GM19328 (cell line): ENCODE data around the gene POLR2C.

Source experiments
- ATAC-seq: cut with Tn5 transposase; IDR thresholded peaks from one replicate; pipeline ENCODE4 v1.9.1; 2021; ENCODE audit warnings: mild to moderate bottlenecking, moderate library complexity; ENCODE audit not compliant: unreplicated experiment

Gene POLR2C

DNA sequence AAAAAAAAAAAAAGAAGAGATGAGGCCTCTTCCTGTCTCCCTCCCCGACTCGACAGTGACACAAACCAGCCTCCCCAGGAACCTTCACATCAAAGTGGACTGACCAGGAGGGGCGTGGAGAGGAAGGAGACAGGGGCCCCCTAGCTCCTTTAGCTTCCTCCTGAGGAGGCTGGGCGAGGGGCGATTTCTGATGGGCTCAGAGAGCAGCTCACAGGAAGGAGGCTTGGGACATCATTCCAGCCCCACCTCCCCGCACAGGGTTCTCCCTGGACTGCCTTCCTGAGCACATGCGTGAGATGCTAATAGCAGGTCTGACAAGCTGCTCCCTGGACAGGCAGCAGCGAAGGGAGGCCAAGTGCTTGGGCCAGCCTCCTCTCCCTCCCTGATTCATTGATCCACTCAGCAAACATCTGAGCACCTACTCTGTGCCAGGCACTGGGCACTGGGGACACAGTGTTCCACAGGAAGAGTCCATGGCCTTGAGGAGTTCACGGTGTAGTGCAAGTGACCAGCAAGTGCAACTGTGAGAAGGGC is 38.2 kb downstream of the POLR2C start:
- ATAC-seq: no peak

DNA sequence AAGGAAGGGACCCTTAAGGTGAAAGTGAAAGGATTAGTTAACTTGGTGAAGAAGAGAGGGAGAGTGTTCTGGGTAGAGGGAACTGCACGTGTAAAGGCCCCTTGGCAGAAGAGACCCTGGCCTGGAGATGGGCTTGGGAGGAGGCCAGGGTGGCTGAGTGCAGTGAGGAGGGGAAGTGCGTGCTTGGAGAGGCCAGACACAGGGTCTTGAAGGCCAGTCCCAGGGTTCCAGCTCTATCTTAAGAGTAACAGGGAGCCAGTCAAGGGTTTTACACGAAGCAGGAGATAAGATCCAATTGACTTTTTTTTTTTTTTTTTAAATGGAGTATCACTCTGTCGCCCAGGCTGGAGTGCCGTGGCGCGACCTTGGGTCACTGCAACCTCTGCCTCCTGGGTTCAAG is 39.0 kb downstream of the POLR2C start:
- ATAC-seq: no peak

DNA sequence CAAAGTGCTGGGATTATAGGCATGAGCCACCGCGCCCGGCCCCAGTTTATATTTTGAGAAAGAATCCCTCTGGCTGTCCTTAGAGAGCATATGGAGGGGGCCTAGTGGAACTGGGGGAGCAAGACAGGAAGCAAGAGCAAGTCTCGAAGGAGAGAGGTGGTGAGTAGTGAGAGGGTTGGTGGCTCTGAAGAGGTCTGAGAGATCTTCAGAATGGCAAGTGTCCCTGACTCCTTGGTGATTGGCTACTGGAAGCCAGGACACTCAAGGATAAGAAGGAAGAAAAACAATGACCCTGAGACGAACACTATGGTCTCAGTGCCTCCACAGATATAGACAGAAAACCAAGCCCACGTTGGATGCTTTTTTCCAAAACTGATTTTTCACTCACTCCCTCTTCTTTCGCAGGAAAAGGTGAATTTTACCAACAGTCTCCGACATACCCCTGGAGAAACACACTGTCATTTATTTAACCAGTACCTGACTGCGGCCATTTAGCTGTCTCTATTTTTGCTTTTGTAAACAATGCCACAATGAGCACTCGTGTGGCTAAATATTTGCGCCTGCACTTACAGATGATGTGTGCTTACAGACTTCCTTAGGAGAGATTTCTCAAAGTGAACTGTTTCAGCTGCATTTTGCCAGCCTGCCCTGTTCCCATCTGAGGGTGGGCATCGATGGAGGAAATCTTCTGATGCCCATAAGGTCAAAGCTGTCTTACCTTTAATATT is 39.7 kb downstream of the POLR2C start:
- no peak for ATAC-seq

DNA sequence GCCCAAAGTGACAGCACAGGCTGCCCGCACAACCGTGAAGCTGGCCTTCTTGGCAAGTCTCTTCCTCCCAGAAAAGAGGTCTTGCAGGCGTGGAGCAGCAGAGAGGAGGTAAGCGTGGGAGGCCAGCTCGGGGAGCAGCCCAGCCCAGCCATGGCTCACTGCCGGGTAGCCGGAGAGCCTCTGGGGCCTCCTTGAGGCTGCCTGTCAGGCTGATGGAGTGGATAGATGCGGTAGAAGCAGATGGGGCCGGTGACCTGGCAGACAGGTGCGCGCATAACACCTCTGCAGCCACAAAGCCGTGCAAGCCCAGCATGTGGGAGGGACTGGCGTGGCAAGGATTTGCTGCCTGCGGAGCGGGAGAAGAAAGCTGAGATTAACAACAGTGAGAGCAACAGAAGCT is 40.9 kb downstream of the POLR2C start:
- no peak for ATAC-seq

DNA sequence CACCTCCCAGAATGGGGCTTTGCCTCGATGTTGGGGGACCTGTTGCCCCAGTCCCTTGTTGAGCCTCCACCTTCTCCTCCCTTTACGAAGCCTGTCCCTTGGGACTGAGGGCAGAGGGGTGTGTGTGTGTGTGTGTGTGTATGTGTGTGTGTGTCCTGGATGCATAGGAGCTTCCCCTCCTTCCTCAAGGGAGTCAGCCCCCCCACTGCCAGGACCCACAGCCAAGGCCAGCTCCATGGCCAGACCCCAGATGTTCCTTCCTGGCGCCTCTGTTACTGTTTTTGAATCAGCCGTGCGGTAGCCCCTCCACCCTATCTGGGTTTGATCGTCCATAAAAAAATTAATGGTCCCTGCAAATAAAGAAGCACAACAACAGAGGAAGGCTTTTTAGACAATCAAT is 41.5 kb downstream of the POLR2C start:
- no peak for ATAC-seq

DNA sequence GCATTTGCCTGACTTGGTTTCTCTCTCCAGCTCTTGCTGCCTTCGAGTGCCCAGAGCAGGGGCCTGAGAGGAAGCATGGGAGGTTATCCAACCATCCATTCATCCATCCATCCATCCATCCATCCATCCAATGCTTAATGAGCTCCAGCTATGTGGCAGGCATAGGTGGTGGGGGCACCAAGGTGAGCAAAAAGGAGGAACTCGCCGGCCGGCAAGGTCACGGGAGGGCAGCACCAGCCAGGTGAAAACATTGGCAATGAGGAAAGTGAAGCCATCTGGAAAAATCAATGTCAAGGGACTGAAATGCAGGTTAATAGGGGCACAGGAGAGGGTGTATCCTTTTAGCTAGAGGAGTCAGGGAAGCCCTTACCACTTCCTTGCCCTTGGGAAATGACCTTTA is 42.0 kb downstream of the POLR2C start:
- no peak for ATAC-seq

DNA sequence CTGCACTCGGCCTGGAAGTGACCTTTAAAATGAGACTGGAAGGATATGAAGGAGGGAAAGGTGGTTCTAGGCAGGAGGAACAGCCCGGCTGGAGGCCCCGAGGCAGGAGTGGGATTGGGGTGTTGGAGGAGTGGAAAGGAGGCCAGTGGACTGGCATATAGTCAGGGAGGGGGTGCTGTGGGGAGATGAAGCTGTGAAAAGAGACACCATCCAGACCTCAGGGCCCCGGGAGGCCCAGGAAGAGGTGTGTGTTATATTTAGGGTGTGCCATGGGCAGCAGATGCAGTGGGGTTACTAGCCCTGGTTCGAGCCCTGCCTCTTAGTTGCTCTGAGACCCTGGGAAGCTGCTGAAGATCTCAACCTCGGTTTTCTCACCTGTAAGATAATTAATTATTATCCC is 42.7 kb downstream of the POLR2C start:
- ATAC-seq: no peak

DNA sequence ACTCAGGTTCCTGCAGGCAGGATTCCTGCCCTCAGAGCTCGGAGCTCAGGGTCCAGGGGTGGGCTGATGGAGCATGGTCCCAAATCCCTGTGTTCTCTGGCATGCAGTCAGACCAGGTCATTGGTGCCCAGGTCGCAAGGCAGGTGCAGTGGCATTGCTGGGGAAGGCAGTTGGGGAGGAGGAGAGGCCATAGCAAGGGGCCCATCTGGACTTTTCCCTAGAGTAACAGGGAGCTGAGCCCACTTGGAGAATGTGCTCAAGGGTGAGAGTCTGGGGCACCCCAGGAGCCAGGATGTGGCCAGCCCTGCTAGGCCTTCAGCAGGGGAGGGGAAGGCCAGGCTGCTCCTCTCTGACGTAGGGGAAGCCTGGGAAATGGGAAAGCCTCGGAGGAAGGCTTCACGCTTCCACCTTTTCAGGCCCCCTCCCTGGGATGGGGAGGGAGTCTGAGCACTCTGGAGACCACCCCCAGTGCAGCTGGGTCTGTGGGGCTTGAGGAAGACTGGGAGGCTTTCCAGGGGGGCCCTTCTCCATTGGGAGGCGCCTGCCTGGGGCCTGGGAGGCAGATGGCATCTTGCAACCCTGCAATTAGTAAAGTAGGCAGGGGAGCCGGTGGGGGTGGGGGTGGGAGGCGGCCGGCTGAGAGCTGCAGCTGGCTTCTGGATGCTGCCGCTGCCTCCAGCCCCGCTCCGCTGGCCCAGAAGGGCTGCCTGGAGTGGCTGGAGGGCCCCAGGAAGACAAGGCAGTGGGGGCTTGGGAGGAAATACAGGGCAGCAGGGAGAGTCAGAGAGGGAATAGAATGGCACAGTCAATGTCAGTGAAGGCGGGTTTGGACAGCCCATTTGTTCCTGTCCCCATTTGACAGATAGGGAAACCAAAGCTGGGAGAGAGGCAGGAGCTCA is 44.9 kb downstream of the POLR2C start:
- ATAC-seq: no peak

DNA sequence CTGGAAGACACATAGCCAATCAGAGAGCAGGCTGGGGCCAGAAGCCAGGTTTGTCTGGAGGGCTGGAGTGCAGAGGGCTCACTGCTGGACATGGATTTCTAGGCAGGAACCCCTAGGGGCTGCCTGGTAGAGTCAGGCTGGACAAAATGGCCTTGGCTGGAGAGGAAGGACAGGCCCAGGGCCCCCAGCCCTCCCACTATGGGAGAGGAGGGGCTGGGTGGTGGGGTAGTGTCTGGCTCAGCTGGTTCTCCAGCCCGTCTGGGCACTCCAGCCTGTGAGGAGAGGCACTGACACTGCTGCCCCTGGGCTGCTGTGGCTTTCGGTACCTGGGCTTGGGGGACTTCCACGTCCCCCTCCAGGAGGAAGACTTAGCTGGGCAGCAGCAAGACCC is 45.6 kb downstream of the POLR2C start:
- no peak for ATAC-seq

DNA sequence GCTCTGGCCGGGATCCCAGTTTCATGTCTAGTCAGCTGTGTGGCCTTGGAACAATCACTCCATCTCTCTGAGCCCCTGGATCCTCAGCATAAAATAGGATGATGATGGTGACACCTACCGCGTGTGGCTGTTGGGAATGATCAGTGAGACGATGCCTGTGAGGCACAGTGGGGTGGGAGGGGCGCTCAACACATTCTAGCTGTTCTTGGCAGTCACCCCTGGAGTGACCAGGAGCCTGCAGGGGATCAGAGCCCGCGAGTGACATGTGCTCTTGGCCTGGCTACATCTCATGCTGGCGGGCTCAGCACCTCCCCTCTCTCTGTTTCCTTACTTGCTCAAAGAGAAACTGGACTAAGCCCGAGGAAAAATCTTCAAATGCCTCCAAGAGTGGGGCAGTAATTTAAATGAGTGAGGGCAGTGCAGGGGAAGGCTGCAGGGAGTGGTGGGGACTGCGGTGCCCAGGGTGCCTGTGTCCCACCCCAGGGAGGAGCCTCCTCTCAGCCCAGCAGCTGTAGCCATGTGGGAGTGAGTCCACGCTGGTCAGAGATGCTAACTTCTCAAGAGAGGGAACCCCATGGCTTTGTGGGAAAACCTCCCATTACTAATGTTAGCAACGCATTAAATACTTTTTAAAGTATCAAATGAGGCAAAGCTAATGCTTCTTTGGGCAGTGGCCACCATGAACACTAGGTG is 46.9 kb downstream of the POLR2C start:
- ATAC-seq: no peak

DNA sequence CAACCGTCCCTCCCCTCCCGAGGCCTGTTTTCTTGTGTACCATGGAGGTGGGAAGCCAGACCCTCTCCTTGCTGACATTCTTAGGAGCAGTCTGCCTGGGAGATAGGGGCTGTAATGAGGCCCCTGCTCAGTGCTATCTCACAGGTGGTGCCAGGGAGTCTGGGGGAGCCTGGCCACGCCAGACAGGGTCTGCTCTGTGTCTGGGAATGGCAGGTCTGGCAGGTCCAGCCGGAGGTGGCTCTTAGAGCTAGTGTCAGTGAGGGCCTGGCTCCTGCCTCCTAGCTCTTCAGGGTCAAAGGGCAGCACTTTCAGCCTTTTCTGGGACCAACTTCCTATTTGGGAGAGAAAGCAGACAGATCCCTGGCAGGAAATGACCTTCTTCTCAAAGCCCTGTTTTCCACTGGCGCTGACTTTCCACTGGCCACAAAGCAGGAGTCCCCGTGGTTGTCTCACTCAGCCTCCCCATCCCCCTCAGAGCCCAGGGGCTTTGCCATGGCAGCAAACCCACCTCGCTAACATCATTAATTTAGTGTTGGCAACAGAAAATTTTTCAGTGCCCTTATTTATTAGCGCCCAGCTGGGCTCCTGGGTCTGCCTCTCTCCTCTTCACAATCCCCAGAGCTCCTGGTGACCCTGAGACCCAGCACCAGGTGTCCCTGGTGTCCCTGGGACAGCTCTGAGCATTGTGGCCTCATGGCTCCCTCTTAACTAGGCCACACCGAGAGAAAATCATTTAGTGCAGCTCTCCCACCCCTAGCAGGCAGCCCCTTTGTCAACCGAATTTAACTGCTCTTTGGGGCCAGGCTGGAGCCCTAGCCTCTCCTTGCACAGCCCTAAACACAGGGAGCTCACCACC is 47.8 kb downstream of the POLR2C start:
- ATAC-seq: no peak

DNA sequence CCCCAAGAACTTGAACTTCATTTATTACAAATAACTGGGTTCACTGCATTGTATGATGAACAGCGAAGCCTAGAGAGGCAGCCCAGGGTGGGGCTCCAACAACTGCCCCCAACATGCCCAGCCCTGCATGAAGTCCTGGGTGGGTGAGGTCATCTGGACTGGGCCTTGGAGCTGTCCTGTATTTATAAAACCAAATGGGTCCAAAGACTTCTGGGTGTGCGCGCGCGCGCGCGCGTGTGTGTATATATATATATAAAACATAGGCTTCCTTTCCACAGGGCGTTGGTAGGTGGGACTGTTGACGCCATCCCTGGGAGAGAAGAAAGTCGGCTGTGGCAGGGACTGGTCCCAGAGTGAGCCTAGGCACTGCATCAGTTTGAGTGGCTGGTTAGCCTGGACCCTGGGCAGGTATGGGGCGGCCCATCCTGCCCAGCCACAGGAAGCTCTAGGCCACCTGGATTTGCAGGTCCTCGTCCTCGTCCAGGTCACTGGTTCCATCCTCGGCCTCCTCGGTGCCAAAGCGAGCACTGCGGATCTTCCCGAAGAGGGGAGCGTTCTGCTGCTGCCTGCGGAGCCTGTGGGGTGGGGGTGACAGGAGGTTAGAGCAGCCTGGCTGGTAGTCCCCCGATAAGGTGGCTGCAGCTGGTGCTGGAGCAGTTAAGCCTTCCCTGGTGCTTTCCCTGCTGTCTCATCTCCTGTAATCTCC is 50.0 kb downstream of the POLR2C start:
- no peak for ATAC-seq

DNA sequence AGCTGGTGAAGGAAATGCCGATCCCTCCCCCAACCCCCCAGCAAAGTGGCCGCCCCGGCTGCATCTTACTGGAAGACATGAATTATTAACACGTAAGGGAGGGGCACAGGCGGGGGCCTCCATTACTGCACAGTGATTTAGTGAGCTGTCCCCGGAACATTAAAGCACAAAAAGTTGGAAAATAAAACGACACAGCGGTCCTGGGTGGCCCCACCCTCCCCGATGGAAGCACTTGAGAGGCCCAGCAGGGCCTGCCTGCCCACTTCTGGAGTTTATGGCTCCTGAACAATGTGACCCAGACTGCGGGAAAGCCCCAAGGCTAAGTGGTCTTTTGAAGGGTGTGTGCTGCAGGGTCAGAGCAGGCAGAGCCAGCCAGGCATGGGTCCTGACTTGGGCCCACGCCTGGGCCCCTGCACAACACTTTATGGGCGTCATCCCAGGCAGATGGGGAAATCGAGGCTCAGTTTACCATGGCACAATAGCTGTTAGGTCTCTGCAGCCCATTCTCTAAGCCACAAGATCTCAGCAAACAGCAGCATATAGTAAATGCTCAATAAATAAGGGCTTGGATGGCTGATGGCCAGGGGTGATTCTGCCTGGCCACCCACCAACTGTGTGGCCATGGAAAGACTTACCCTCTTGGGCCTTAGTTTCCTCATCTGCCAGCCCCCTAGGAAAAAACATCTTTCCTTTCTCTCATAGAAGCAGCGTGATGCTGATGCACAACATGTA is 51.1 kb downstream of the POLR2C start:
- no peak for ATAC-seq

DNA sequence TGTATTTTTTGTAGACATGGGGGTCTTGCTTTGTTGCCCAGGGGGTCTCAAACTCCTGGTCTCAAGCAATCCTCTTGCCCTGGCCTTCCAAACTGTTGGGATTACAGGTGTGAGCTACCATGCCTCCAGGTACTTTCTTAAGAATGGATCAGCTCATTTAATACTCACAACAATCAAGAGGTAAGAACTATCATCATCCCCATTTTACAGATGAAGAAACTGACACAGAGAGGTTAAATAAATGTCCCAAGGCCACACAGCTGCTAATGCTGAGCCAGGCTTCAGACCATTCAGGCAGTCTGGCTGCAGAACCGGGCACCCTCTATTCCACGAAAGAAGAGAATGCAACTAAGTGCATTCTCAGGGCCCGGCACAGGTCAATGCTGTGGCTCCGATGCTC is 51.9 kb downstream of the POLR2C start:
- ATAC-seq: no peak

DNA sequence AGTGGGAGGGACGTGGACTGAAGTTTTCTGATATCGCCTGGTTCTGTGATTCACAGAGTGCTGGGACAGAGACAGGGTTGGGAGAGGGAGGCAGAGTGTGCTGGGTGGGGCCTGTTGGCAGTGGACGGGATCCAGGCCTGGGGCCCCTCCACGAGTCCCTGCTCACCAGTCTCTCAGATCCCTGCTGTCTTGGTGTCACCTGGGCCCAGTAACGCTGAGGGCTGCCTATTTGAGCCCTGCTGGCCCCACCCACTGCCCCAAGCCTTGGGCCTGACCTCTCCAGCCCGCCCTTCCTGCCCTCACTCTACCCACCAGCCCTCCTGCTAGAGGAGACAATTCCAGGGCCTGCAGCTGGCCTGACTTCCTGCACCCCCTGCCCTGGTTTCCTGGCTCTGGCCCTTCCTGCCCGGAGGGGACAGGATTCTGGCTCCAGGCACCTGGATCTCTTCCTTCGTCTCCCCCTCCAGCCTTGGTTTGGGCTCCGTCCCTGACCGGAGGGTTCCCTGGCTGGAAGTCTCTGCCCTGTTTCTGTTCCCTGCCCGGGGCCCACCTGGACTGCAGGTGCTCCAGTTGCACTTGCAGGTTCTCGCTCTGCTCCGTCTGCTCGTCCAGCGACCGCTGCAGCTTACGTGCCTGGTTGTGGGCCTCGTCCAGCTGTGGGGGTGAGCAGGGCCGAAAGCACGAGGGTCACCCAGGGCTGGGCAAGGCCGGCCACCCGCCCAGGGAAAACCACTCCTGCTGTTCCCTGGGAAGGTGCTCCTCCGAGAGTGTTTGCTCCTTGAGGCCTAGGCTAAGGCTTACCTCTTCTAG is 52.5 kb downstream of the POLR2C start:
- no peak for ATAC-seq

DNA sequence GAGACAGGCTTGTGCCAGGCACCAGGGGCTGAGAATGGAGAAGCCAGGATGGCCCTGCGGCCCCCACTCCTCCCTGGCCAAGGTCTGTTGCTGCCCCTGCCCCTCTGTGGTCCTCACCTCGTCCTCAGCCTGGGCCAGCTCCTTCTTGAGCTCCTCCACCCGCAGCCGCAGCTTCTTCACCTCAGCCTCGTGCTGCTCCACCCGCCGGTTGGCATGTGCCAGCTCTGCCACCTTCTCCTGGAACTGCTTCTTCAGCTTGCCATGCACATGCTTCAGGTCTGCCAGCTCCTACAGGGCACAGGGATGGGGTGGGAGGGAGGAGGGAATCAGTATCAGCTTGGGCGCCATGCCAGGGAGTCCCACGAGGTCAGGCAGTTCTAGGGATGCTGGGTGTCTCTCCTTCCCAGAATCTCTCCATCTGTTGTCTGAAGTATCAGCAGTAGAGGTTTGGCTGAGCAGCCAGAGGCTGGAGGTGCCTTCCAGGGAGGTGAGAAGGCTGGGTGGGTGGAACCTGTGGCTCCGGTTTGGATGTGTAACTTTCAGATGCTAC is 53.8 kb downstream of the POLR2C start:
- ATAC-seq: no peak

DNA sequence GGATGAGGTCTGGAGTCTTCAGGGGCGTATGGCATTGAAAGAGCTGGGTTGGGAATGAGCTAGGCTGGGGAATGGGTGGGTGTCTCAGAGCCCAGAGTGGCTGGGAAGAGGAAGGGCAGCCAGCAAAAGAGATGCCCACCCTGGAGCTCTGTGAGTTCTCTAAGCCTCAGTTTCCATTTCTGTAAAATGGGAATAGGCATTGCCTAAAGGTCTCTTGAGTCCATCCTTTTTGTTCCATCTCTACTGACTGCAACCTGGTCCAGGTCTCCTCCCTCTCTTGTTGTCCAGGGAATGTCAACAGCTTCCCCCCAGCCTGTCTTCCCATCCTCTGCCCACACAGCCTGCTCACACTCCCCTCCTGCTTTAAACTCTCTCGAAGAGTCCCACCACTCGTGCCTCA is 54.3 kb downstream of the POLR2C start:
- ATAC-seq: no peak
